MG63 (cell line): ENCODE measurements around the gene PRAMEF20. TPM values are rescaled to one million over a fixed set of nuclear protein-coding genes. Genes with fewer than 3 reads are reported as not detected.

Experiments used
- DNase-seq: peaks from one replicate; pipeline ENCODE4 v3.0.0-alpha.2; 2020
- H3K27me3 ChIP-seq: fragments of 250-450 bp; sonication (Bioruptor Pico); 2 replicates; pipeline ENCODE4 v1.5.1; 2020; ENCODE audit warnings: mild to moderate bottlenecking, moderate library complexity
- H3K36me3 ChIP-seq: fragments of 250-450 bp; sonication (Bioruptor Pico); 2 replicates; pipeline ENCODE4 v1.5.1; 2020; ENCODE audit warnings: mild to moderate bottlenecking, moderate library complexity
- H3K4me3 ChIP-seq: fragments of 250-450 bp; sonication (Bioruptor Pico); 2 replicates; pipeline ENCODE4 v1.5.1; 2020; ENCODE audit warnings: mild to moderate bottlenecking, moderate library complexity
- H3K9me3 ChIP-seq: fragments of 250-450 bp; sonication (Bioruptor Pico); 2 replicates; pipeline ENCODE4 v1.5.1; 2020; ENCODE audit warnings: mild to moderate bottlenecking, moderate library complexity
- total RNA-seq: library from RNA; depleted of rRNA; stranded (reverse); fragments of >200 nt; shearing (Covaris generic); gene quantifications from 2 replicates; pipeline ENCODE4 v1.2.3, GENCODE V29; 2014; ENCODE audit warnings: low replicate concordance; rRNA removed

Gene PRAMEF20
- total RNA-seq, 1 experiment from 2014 or later = not detected

GRCh38 chr1:13443335-13443979 lies 33.2 kb downstream of the PRAMEF20 start:
- Histone ChIP-seq H3K4me3 (no peak overlapping the region), H3K27me3 (no peaks in the 10 kb centered on the region), H3K9me3 (no peaks in the 10 kb centered on the region), H3K36me3 (no peaks in the 10 kb centered on the region)
- no peak for DNase-seq

GRCh38 chr1:13450204-13450603 lies 40.0 kb downstream of the PRAMEF20 start:
- no peaks in the 10 kb centered on the region for H3K36me3 ChIP-seq
- H3K9me3 ChIP-seq = no peaks in the 10 kb centered on the region
- no peaks in the 10 kb centered on the region for H3K27me3 ChIP-seq
- no peak for DNase-seq
- H3K4me3 ChIP-seq = no peak overlapping the region

- Histone ChIP-seq H3K27me3 (no peaks in the 10 kb centered on the region), H3K9me3 (no peaks in the 10 kb centered on the region), H3K4me3 (no peak overlapping the region), H3K36me3 (no peaks in the 10 kb centered on the region)
- DNase-seq = peak; percentile 66
These were observed 41.2 kb downstream of the PRAMEF20 start for GRCh38 chr1:13451399-13451965.

GRCh38 chr1:13456904-13457532 lies 46.8 kb downstream of the PRAMEF20 start:
- DNase-seq = no peak
- Histone ChIP-seq H3K27me3 (peaks cover 2% of the 10 kb centered on the region; the same call in 1 of the 2 replicates), H3K9me3 (no peaks in the 10 kb centered on the region), H3K4me3 (no peak overlapping the region), H3K36me3 (no peaks in the 10 kb centered on the region)

- Histone ChIP-seq H3K27me3 (peaks cover 2% of the 10 kb centered on the region; the same call in 1 of the 2 replicates), H3K4me3 (no peak overlapping the region), H3K9me3 (no peaks in the 10 kb centered on the region), H3K36me3 (no peaks in the 10 kb centered on the region)
- DNase-seq = no peak
These were observed 51.7 kb downstream of the PRAMEF20 start for GRCh38 chr1:13461977-13462376.

GRCh38 chr1:13462682-13463081 lies 52.4 kb downstream of the PRAMEF20 start:
- Histone ChIP-seq H3K9me3 (no peaks in the 10 kb centered on the region), H3K4me3 (no peak overlapping the region), H3K27me3 (peaks cover 2% of the 10 kb centered on the region; the same call in 1 of the 2 replicates), H3K36me3 (no peaks in the 10 kb centered on the region)
- no peak for DNase-seq

- no peak overlapping the region for H3K4me3 ChIP-seq
- H3K9me3 ChIP-seq = no peaks in the 10 kb centered on the region
- DNase-seq = no peak
- H3K27me3 ChIP-seq = no peaks in the 10 kb centered on the region; the same call in 1 of the 2 replicates
- H3K36me3 ChIP-seq = no peaks in the 10 kb centered on the region
These were observed 55.3 kb downstream of the PRAMEF20 start for GRCh38 chr1:13465515-13465914.

- no peaks in the 10 kb centered on the region for H3K36me3 ChIP-seq
- no peaks in the 10 kb centered on the region; the same call in 1 of the 2 replicates for H3K27me3 ChIP-seq
- peak; percentile 6 for DNase-seq
- no peaks in the 10 kb centered on the region for H3K9me3 ChIP-seq
- H3K4me3 ChIP-seq = no peak overlapping the region
These were observed 59.1 kb downstream of the PRAMEF20 start for GRCh38 chr1:13469343-13469742.

Other genes starting within 250 kb of the PRAMEF20 start
- not detected in 2 replicates for gene HNRNPCL4, start 244.8 kb upstream of the PRAMEF20 start, total RNA-seq
- not detected in 2 replicates for gene PRAMEF9, start 238.6 kb upstream of the PRAMEF20 start, total RNA-seq
- gene PRAMEF13, start 209.0 kb upstream of the PRAMEF20 start, total RNA-seq = not detected in 2 replicates
- gene PRAMEF18, start 184.3 kb upstream of the PRAMEF20 start, total RNA-seq = not detected in 2 replicates
- not detected in 2 replicates for gene PRAMEF5, start 156.3 kb upstream of the PRAMEF20 start, total RNA-seq
- gene PRAMEF8, start 125.3 kb upstream of the PRAMEF20 start, total RNA-seq = not detected in 2 replicates
- not detected in 2 replicates for gene PRAMEF33, start 106.9 kb upstream of the PRAMEF20 start, total RNA-seq
- gene PRAMEF15, start 94.9 kb upstream of the PRAMEF20 start, total RNA-seq = not detected in 2 replicates
- not detected in 2 replicates for gene PRAMEF14, start 63.3 kb upstream of the PRAMEF20 start, total RNA-seq
- gene PRAMEF19, start 38.5 kb upstream of the PRAMEF20 start, total RNA-seq = not detected in 2 replicates
- gene PRAMEF17, start 20.8 kb upstream of the PRAMEF20 start, total RNA-seq = not detected in 2 replicates
- gene LRRC38, start 103.6 kb downstream of the PRAMEF20 start, total RNA-seq = not detected in 2 replicates
- 29.0 and 47.5 TPM in 2 replicates for gene PDPN, start 173.4 kb downstream of the PRAMEF20 start, total RNA-seq